ENCODE results near the gene GNA12.
"Not testable (repeated sequence)": the region's sequence is repeated elsewhere in the genome, so short reads cannot be mapped to it uniquely, and the experiment has no call there.

The GNA12 gene

GRCh38 chr7:2743523-2744185 is 100.5 kb downstream of the GNA12 start:
- DNase-seq = not testable (repeated sequence)

- DNase-seq = no peak
Observed at GRCh38 chr7:2738766-2739549, 105.2 kb downstream of the GNA12 start.

GRCh38 chr7:2737771-2738540 is 106.2 kb downstream of the GNA12 start:
- no peak for DNase-seq

GRCh38 chr7:2737005-2737743 is 106.9 kb downstream of the GNA12 start:
- DNase-seq = not testable (repeated sequence)

GRCh38 chr7:2736411-2736914 is 107.6 kb downstream of the GNA12 start:
- no peak for DNase-seq

GRCh38 chr7:2735744-2736143 is 108.4 kb downstream of the GNA12 start:
- DNase-seq = no peak

GRCh38 chr7:2734751-2735571 is 109.1 kb downstream of the GNA12 start:
- no peak for DNase-seq

- DNase-seq = no peak
Observed at GRCh38 chr7:2734084-2734686, 109.9 kb downstream of the GNA12 start.

- no peak for DNase-seq
Observed at GRCh38 chr7:2732959-2733584, 111.0 kb downstream of the GNA12 start.

- DNase-seq = no peak
Observed at GRCh38 chr7:2732388-2732787, 111.7 kb downstream of the GNA12 start.

GRCh38 chr7:2730846-2731770 is 113.0 kb downstream of the GNA12 start:
- no peak for DNase-seq

GRCh38 chr7:2729893-2730716 is 114.0 kb downstream of the GNA12 start:
- DNase-seq = no peak

- no peak for DNase-seq
Observed at GRCh38 chr7:2729031-2729892, 114.8 kb downstream of the GNA12 start.

- DNase-seq = no peak
Observed at GRCh38 chr7:2728316-2729030, 115.6 kb downstream of the GNA12 start.

GRCh38 chr7:2727206-2727605 is 116.9 kb downstream of the GNA12 start:
- not testable (repeated sequence) for DNase-seq

GRCh38 chr7:2726316-2727018 is 117.6 kb downstream of the GNA12 start:
- DNase-seq = no peak

Measured in NK-92 treated with Interleukin-12 subunit alpha and Interleukin-12 subunit beta, amount 100 ng/mL, for 24 hours (cell line).